ENCODE data around the gene SETD1B.
A peak's percentile ranks its signal among the peaks of the same experiment; 100 is the strongest.

SETD1B gene

GRCh38 chr12:121810234-121810817 lies 6.5 kb downstream of the SETD1B start:
- DNase-seq, result no peak

- DNase-seq, result no peak
These were observed 7.1 kb downstream of the SETD1B start for GRCh38 chr12:121810833-121811433.

GRCh38 chr12:121811434-121812319 lies 7.9 kb downstream of the SETD1B start:
- peak; percentile 9 for DNase-seq

- DNase-seq, result no peak
These were observed 8.6 kb downstream of the SETD1B start for GRCh38 chr12:121812320-121812871.

GRCh38 chr12:121812921-121813896 lies 9.4 kb downstream of the SETD1B start:
- DNase-seq, result no peak

- no peak for DNase-seq
These were observed 10.1 kb downstream of the SETD1B start for GRCh38 chr12:121813951-121814350.

GRCh38 chr12:121814429-121815119 lies 10.8 kb downstream of the SETD1B start:
- no peak for DNase-seq

DNA sequence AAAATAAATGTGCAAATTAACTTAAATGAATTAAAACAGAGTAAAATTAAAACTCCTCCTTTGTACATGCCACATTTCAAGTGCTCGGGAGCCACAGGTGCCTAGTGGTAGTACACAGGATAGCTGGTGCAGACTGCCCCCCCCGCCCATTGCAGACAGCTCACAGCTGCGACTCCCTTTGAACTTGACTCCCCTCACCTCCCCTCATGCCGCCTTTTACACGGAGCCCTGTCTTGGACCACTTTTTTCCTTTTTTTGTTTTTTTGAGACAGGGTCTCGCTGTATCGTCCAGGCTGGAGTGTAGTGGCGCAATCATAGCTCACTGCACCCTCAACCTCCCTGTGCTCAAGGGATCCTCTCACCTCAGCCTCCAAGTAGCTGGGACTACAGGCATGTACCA lies 11.5 kb downstream of the SETD1B start:
- DNase-seq, result no peak

GRCh38 chr12:121816925-121817647 lies 13.3 kb downstream of the SETD1B start:
- DNase-seq, result no peak

DNA sequence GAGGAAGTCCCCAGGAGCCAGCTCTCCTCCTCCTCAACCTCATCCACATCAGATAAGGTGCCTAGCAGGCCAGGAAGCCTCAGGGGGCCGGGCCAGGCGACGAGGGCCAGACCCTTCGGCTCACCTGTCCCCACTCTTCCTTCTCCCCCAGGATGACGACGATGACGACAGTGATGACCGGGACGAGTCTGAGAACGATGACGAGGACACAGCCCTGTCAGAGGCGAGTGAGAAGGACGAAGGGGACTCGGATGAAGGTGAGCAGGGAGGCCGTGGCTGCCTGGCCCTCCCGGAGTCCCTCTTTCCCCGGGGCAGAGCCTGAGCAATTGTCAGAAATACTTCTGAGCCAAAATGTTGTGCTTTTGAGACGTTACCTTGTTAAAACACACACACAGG lies 13.8 kb downstream of the SETD1B start:
- DNase-seq, result no peak

- no peak for DNase-seq
These were observed 15.6 kb downstream of the SETD1B start for GRCh38 chr12:121819212-121819949.

- no peak for DNase-seq
These were observed 16.2 kb downstream of the SETD1B start for GRCh38 chr12:121820056-121820455.

DNA sequence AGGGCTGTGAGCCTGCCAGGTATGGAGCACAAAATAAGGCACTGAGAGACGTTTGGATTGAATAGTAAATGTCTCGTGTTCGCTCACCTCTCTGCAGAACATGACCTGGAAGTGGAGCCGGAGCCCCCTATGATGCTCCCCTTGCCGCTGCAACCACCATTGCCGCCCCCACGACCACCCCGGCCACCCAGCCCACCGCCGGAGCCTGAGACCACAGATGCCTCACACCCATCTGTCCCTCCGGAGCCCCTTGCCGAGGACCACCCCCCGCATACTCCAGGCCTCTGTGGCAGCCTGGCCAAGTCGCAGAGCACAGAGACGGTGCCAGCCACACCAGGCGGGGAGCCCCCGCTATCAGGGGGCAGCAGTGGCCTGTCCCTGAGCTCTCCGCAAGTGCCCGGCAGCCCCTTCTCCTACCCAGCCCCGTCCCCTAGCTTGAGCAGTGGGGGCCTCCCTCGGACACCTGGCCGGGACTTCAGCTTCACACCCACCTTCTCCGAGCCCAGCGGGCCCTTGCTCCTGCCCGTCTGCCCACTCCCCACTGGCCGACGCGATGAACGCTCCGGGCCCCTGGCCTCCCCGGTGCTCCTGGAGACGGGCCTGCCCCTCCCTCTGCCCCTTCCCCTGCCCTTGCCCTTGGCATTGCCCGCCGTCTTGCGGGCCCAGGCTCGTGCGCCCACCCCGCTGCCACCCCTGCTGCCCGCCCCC lies 18.7 kb downstream of the SETD1B start:
- no peak for DNase-seq

- no peak for DNase-seq
These were observed 19.4 kb downstream of the SETD1B start for GRCh38 chr12:121823101-121823726.

DNA sequence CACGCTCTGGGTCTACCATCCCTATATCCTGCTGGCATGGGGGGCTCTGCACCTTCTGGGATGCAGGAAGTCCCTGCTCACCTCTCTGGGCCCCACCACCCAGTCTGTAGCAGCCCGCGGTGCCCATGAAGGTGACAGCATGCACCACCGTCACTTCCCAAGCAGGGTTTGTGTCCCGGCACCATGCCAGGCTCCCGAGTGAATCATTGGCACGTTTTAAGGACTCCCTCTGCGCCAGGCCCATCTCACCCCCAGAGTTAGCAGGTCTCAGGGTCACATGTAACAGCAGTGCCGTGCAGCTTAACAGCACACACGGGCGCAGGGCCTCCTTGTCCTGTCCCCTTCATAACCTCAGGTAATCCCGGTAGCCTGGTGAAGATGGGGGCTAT lies 19.9 kb downstream of the SETD1B start:
- DNase-seq, result no peak

GRCh38 chr12:121825041-121825523 lies 21.3 kb downstream of the SETD1B start:
- no peak for DNase-seq

- DNase-seq, result no peak
These were observed 22.7 kb downstream of the SETD1B start for GRCh38 chr12:121826318-121827150.
